Activated CD8-positive, alpha-beta T cell treated with anti-CD3 and anti-CD28 coated beads for 36 hours (primary cell): ENCODE results near the gene ALG11. TPM values are rescaled to one million over a fixed set of nuclear protein-coding genes. Genes with fewer than 3 reads are reported as not detected.
A peak's percentile ranks its signal among the peaks of the same experiment; 100 is the strongest.

Experiments
- ATAC-seq: fragments of 200-7000 bp; cut with Tn5 transposase; one replicate; pipeline ENCODE4 v1.10.0; 2021; ENCODE audit warnings: mild to moderate bottlenecking, moderate library complexity
- CTCF ChIA-PET: fragments of 350-600 bp; sonication (Branson Sonifier 250); formaldehyde crosslinking; loops from one replicate; lab custom pipeline; 2021; ENCODE audit warnings: antibody characterized with exemption; lab: Charles Lee
- POLR2A ChIA-PET: fragments of 350-600 bp; sonication (Branson Sonifier 250); formaldehyde crosslinking; loops from one replicate; lab custom pipeline; 2021; ENCODE audit warnings: antibody characterized with exemption; lab: Charles Lee
- DNase-seq: peaks from one replicate; pipeline ENCODE4 v3.0.0-alpha.2; 2020
- H3K27ac Mint-ChIP-seq: one replicate; pipeline ENCODE4 v1.8.0; 2021; ENCODE audit warnings: mild to moderate bottlenecking, mixed read lengths
- H3K27me3 Mint-ChIP-seq: one replicate; pipeline ENCODE4 v1.8.0; 2021; ENCODE audit warnings: mixed read lengths
- H3K36me3 Mint-ChIP-seq: one replicate; pipeline ENCODE4 v1.8.0; 2021; ENCODE audit warnings: low read depth, mixed read lengths
- H3K4me1 Mint-ChIP-seq: one replicate; pipeline ENCODE4 v1.8.0; 2021; ENCODE audit warnings: low read depth, mixed read lengths
- H3K4me3 Mint-ChIP-seq: one replicate; pipeline ENCODE4 v1.8.0; 2021; ENCODE audit warnings: mild to moderate bottlenecking, moderate library complexity, mixed read lengths
- H3K9me3 Mint-ChIP-seq: one replicate; pipeline ENCODE4 v1.8.0; 2021; ENCODE audit warnings: mixed read lengths
- CTCF ChIP-seq: fragments of 200-600 bp; IDR thresholded peaks from one replicate; pipeline ENCODE4 v1.8.0; 2022; ENCODE audit warnings: antibody characterized with exemption, mild to moderate bottlenecking
- intact Hi-C: fragments of 100-400 bp; cut with micrococcal nuclease; formaldehyde crosslinking; loops from one replicate; pipeline ENCODE4 v1.10.0; 2022
- total RNA-seq, 2 experiments: library from RNA; stranded (reverse); gene quantifications; one replicate each; pipeline ENCODE4 v1.2.3, GENCODE V29; 2021

ALG11 gene
- total RNA-seq, 2 experiments from 2014 or later, result 21.0 to 22.6 TPM

GRCh38 chr13:52001120-52001731 lies 11.0 kb upstream of the ALG11 start:
- no peak for DNase-seq
- CTCF ChIA-PET, result interaction anchor here (1.1 to 6.8 kb wide), 9 partner anchors 9 to 189 kb away, joined by 3 to 62 read pairs (median 4); partner anchors contain the start of genes ALG11 and NEK5
- no peaks in the 10 kb centered on the region for H3K9me3 Mint-ChIP-seq
- no peak overlapping the region for H3K27ac Mint-ChIP-seq
- no peaks in the 10 kb centered on the region for H3K36me3 Mint-ChIP-seq
- peak; percentile 97 for ATAC-seq
- peaks cover 9% of the 10 kb centered on the region for H3K27me3 Mint-ChIP-seq
- no peaks in the 10 kb centered on the region for H3K4me1 Mint-ChIP-seq
- no peak overlapping the region for H3K4me3 Mint-ChIP-seq
- intact Hi-C loops, result loop anchor here (5.0 kb wide), 1 partner anchor 126 kb away; the partner anchor contains the start of gene NEK5
- TF ChIP-seq CTCF, result peak; percentile 81
- POLR2A ChIA-PET, result no interaction called here

- no peaks in the 10 kb centered on the region for H3K36me3 Mint-ChIP-seq
- no peak overlapping the region for H3K4me3 Mint-ChIP-seq
- ATAC-seq, result no peak
- no peak overlapping the region for H3K27ac Mint-ChIP-seq
- H3K4me1 Mint-ChIP-seq, result no peaks in the 10 kb centered on the region
- TF ChIP-seq CTCF, result no peak
- no peaks in the 10 kb centered on the region for H3K9me3 Mint-ChIP-seq
- intact Hi-C loops, result loop anchor here (5.0 kb wide), 1 partner anchor 125 kb away; the partner anchor contains the start of gene NEK5
- ChIA-PET CTCF (interaction anchor here (0.7 to 6.8 kb wide), 8 partner anchors 10 to 188 kb away, joined by 3 to 62 read pairs (median 4); partner anchors contain the start of genes ALG11 and NEK5), POLR2A (no interaction called here)
- no peak for DNase-seq
- H3K27me3 Mint-ChIP-seq, result peaks cover 9% of the 10 kb centered on the region
Observed at GRCh38 chr13:52002361-52002760, 9.8 kb upstream of the ALG11 start.

DNA sequence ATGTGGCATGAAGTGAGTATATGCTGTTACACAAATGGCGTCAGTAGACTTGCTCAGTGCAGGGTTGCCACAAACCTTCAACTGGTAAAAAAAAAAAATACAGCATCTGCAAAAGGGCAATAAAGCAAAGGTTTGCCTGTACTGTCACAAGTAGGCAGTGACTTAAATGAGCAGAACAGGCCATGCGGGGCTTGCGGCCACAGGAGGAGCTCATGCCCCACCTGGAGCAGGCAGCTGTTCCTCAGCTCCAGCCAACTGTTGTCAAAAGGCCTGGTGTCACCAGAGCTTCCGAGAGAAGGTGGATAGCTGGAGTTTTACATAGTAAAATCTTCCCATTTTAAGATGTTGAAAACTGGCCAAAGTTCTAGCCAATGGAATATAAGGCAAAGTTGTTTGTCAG lies 8.7 kb upstream of the ALG11 start:
- ATAC-seq, result no peak
- Mint-ChIP-seq H3K27ac (no peak overlapping the region), H3K9me3 (no peaks in the 10 kb centered on the region), H3K4me3 (no peak overlapping the region), H3K36me3 (no peaks in the 10 kb centered on the region), H3K27me3 (peaks cover 9% of the 10 kb centered on the region), H3K4me1 (no peaks in the 10 kb centered on the region)
- POLR2A ChIA-PET, result no interaction called here
- intact Hi-C loops, result loop anchor here (5.0 kb wide), 1 partner anchor 124 kb away; the partner anchor contains the start of gene NEK5
- DNase-seq, result no peak
- no peak for TF ChIP-seq CTCF
- CTCF ChIA-PET, result interaction anchor here (6.8 kb wide), 1 partner anchor 124 kb away, joined by 62 read pairs; the partner anchor contains the start of gene NEK5

GRCh38 chr13:52004511-52005170 lies 7.6 kb upstream of the ALG11 start:
- Mint-ChIP-seq H3K27me3 (peaks cover 11% of the 10 kb centered on the region), H3K27ac (no peak overlapping the region), H3K36me3 (no peaks in the 10 kb centered on the region), H3K4me3 (no peak overlapping the region), H3K9me3 (no peaks in the 10 kb centered on the region), H3K4me1 (no peaks in the 10 kb centered on the region)
- CTCF ChIA-PET, result interaction anchor here (6.8 kb wide), 1 partner anchor 122 kb away, joined by 62 read pairs; the partner anchor contains the start of gene NEK5
- DNase-seq (no peak), ATAC-seq (peak; percentile 40)
- POLR2A ChIA-PET, result no interaction called here
- TF ChIP-seq CTCF, result no peak
- intact Hi-C loops, result loop anchor here (5.0 kb wide), 1 partner anchor 123 kb away; the partner anchor contains the start of gene NEK5
